Measurements from ENCODE around the gene STYXL1. TPM values are rescaled to one million over a fixed set of nuclear protein-coding genes. Genes with fewer than 3 reads are reported as not detected.

STYXL1 gene
- total RNA-seq, 1 donor from 2014 or later, result 34.1 TPM

DNA sequence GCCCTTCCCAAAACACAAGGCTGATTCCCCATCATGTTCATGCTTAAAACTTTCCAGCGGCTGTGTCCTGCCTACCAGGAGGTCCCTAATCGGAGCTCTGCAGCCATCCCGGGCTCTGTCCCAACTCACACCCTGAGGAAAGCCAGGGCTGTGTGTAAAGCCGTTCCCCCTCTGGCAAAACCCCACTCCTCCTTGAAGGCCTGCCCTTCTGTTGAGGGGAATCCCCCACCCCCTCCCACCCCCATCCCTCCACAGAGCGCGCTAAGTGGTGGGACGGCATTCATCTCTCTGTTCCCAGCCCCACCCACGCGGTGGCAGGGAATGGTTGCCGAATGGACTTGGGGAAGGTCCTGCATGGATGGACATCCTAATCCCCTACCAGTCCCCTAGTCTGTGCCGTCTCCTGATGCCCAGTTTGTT, 52.7 kb downstream of the STYXL1 start:
- intact Hi-C loops (cut with micrococcal nuclease), result loop anchor here (1.0 kb wide), 1 partner anchor 319 kb away; no protein-coding TSS in a partner anchor

DNA sequence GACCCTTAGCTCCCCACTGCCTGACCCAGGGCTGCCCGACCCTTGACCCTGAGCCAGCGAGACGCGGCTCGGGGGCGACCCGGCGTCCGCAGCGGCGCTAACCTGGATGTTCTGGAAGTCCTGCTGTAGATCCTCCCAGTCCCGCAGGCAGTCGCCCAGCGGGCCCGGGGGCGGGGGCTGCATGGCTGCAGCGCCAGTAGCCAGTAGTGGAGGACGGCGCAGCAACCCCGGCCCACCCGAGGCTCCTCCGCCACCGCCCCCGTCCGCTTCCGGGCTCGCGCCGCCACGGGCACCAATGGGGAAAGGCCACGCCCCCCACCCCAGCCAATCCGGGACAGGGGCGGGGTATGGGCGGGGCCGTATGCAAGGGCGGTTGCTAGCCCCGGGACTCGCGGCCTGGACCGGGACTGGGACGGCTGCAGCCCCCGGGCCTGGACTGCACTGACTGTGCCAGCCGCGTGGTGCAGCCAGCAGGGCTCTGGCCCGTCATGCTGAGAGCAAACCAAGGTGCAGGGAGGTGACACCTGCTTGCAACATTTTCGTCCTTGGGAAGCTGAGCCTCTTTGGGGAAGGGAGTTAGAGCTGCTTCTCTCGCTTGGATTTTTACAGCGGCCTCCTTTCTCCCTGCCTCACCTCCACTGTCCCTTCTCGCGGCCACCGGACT, 53.3 kb downstream of the STYXL1 start, which contains the start of gene TMEM120A:
Gene TMEM120A (minus strand): TSS at position 208 of the 664 bp plus-strand sequence. CDS start 25 bp downstream, at position 183.
- intact Hi-C loops (cut with micrococcal nuclease), result loop anchor here (1.0 to 5.0 kb wide), 9 partner anchors 15 to 324 kb away; partner anchors contain the start of genes HIP1, MDH2 and POR

DNA sequence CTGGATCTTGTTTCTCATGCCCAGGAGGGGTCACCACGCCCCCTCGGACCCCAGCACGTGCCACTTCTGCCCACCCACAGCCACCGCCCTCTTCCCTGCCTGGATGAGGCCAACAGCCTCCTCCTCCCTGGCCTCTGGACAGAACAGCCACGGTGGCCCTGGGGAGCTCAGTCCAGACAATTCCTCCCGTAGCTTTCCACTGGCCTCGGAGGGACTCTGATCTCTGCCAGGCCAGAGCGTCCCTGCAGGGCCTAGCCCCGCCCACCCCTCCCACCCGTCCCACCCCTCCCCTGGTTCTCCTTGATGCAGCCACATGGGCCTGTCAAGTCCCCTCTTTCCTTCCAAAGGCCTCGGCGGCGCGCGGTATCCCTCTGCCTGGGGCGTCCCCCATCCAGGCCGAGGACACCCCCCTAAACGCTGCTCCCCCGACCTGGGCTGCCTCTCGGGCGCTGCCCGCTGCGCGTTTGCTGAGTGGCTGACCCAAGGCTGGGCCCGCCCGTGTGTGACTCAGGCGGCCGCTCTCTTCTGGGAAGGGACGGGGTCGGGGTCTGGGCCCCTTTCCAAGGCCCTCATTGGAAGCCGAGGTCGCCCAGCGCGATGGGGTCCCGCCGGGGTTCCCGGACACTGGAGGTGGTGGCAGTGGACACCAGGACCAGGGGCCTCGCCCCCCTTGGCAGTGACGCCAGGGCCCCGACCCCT, 54.0 kb downstream of the STYXL1 start:
- intact Hi-C loops (cut with micrococcal nuclease), result loop anchor here (1.0 to 5.0 kb wide), 8 partner anchors 15 to 324 kb away; partner anchors contain the start of genes HIP1, MDH2 and POR

DNA sequence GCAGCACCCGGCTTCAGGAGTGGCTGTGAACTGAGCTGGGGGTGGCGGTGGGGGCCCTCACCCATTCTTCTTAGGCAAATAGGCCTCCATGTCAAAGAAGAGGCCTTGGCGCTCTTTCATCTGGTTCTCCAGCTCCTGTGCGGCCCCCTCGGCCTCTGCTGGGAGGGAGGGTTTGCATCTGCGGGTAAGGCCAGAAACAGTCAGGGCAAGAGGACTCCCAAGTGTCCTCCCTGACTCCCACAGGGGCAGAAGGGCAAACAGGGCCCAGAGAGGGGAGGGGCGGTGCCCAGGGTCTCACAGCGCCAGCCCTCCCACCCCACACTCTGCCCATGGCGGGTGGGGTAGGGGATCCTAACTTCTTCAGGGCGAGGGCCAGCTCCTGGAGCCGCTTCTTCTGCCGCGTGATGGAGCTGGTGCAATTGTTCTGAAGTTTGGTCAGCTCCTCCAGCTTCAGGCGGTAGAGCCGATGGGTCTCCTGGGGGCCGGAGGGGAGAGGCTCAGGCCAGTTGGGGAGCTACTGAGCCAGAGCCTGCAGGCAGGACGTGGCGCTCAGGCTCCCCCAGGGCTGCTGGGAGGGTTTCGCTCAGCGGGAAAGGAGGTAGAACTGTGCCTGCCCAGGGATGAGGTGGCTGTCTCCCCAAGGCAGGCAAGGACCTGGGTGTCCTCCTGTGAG, 55.6 kb downstream of the STYXL1 start:
- intact Hi-C loops (cut with micrococcal nuclease), result loop anchor here (5.0 kb wide), 1 partner anchor 255 kb away; the partner anchor contains the start of gene HIP1

DNA sequence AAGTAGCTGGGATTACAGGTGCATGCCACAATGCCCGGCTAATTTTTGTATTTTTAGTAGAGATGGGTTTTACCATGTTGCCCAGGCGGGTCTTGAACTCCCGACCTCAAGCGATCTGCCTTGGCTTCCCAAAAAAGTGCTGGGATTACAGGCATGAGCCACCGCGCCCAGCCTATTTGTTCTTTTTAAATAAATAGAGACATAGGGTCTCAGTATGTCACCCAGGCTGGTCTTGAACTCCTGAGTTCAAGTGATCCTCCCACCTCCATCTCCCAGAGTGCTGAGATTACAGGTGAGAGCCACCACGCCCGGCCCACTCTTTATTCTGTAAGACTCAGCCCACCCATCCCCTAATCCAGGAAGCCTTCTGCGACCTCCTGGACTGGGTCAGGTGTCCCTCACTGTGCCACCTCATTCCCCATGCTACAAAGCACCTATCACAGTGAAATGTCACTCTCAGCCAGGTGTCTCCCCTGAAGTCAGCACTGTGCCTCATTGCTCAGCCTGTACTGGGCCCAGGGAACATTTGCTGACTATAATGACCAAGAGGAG, 56.2 kb downstream of the STYXL1 start:
- intact Hi-C loops (cut with micrococcal nuclease), result loop anchor here (5.0 kb wide), 1 partner anchor 254 kb away; the partner anchor contains the start of gene HIP1

DNA sequence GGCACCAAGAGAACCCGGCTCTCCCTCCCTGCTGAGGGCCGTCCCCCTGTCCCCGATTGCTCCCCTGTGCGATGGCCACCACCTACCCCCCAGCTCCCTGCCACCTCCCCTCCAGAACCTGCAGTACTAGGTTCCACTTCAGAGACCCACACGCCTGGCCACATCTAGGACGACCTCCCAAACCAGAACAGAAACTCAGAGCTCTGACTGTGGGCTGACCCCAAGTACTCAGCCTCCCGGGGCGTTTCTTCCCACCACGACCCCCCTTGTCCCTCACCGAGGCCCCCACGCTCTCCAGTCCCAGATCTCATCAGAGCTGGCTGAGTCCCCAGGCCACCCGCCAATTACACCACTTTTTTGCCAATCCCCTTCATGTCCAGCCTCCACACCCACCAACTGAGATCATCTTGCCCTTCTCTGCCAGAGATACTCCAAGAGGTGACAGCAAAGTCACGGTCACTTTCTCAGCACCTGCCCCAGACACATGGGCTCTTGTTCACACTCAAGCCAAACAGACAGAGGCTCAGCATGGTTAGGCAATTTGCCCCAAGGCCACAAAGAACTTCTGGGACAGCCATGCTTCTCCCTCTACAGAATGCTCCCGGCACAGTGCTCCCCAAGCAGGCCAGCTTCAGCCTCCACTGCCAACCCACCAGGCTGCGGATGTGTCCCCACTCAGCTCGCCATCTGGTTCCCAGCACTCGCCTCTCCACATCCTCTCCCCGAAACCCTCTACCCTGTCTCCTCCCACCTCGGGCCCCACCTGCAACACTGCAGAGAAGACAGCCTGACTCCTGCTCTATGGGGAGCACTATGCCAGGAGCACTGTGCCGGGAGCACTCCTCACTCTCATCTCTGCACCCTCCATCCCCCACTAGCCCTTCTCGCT, 58.1 kb downstream of the STYXL1 start:
- intact Hi-C loops (cut with micrococcal nuclease), result loop anchor here (5.0 kb wide), 1 partner anchor 252 kb away; the partner anchor contains the start of gene HIP1

DNA sequence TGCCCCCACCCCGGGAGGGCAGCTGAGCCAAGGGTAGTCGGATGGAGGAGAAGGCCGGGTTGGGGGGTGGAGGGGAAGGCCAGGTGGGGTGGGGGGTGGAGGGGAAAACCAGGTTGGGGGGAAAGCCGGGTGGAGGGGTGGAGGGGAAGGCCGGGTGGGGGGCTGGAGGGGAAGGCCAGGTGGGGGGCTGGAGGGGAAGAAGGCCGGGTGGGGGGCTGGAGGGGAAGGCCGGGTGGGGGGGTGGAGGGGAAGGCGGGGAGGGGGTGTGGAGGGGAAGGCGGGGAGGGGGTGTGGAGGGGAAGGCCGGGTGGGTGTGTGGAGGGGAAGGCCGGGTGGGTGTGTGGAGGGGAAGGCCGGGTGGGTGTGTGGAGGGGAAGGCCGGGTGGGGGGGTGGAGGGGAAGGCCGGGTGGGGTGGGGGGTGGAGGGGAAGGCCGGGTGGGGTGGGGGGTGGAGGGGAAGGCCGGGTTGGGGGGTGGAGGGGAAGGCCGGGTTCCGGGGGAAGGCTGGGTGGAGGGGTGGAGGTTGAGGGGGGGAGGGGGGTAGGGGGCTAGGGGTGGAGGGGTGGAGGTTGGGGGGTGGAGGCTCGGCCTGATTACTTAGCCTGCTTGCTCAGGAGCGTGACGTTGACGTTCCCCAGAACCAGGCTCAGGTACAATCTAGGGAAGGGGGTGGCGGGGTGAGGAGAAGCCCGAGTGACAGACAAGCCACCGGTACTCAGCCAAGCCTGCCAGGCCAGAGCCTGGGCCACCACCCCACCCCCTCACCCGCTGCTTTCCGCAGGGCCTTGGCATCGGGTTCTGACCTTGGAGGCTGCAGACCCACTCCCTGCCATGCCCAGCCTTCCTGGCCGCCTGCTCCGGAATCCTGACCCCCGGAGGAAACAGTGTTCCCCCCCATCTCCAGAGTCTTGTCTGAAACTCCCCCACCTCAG, 59.0 kb downstream of the STYXL1 start:
- intact Hi-C loops (cut with micrococcal nuclease), result no loop called here

DNA sequence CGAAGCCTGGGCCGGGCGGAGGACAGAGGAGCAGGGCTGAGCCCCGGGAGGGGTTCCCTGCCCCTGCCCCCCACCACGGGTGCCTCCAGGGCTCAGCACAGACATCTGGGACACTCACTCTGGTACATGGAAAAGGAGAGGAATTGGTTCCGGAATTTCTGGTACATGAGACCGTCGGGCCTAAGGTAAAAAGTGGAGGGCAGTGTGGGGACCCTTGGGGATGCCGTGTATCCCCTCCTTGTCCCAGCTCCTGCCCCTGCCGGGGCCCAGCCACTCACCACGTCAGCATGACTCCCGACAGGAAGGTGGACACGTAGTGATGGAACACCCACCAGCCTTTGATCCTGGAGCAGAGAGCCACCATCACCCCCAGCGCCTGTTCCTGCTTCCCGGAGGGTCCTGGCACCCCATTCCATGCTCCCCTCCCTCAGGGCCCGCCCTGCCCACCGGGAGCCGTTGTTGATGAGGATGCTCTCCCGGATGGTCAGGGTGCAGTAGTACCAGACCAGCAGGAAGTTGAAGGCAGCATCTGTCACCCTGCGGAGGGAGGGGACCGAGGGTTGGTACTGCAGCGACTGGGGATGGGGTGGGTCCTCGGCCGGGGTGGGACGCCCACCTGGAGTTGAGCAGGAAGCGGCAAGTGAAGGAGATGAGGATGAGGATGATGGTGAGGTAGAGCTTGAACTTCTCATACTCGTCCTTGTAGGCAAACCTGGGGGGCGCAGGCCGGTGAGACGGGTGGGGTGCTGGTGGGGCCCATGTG, 59.8 kb downstream of the STYXL1 start:
- intact Hi-C loops (cut with micrococcal nuclease), result no loop called here

DNA sequence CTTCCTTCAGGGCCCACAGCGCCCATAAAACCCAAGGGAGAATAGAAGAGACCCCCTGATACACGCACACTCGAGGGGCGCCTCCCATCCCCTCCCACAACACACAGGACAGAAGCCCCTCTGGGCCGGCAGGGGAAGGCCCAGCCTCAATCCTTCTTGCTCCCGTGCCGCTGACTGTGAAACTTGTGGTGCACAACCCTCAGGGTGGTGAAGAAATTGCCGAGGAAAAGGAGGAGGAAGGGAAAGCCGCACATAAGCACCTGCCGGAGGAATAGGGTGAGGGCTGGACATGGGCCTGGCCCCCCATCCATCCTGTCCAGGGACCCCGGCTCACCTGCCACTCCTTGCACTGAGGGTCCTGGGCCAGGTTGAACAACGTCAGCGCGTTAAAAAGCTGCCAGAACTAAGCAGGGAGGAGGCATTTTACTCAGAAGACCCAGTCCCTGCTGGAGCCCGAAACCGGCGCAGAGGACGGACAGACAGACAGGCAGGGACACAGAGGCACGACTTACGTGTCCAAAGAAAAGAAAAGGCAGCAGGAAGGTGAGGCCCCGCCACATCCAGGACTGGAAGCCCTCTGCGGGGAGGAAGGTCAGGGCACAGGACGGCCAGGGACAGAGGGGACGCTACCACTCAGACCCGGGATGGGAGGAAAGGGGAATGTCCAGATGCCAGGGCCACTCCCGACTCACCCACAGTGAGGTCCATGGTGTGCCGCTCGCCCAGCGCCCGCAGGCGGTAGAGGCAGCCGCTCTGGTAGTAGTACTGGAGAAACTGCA, 60.6 kb downstream of the STYXL1 start:
- intact Hi-C loops (cut with micrococcal nuclease), result no loop called here

DNA sequence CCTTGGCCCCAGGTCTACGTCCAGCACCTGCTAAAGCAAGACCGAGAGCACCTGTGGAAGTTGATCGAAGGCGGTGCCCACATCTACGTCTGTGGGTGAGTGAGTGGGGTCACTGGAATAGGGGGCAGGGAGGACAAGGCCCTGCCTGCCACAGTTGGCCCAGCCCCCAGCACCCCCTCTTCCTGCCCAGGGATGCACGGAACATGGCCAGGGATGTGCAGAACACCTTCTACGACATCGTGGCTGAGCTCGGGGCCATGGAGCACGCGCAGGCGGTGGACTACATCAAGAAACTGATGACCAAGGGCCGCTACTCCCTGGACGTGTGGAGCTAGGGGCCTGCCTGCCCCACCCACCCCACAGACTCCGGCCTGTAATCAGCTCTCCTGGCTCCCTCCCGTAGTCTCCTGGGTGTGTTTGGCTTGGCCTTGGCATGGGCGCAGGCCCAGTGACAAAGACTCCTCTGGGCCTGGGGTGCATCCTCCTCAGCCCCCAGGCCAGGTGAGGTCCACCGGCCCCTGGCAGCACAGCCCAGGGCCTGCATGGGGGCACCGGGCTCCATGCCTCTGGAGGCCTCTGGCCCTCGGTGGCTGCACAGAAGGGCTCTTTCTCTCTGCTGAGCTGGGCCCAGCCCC, 61.5 kb downstream of the STYXL1 start:
- intact Hi-C loops (cut with micrococcal nuclease), result no loop called here

DNA sequence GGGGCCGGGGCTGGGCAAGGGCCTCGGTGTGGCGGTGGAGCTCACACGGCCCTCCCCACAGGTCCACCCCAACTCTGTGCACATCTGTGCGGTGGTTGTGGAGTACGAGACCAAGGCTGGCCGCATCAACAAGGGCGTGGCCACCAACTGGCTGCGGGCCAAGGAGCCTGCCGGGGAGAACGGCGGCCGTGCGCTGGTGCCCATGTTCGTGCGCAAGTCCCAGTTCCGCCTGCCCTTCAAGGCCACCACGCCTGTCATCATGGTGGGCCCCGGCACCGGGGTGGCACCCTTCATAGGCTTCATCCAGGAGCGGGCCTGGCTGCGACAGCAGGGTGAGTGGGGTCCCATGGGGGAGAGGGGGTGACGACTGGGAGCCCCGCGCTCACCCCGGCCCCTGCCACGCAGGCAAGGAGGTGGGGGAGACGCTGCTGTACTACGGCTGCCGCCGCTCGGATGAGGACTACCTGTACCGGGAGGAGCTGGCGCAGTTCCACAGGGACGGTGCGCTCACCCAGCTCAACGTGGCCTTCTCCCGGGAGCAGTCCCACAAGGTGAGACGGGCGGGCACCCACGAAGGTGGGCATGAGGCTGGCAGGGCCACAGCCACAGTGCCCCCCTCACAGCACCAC, 62.2 kb downstream of the STYXL1 start:
- intact Hi-C loops (cut with micrococcal nuclease), result no loop called here

DNA sequence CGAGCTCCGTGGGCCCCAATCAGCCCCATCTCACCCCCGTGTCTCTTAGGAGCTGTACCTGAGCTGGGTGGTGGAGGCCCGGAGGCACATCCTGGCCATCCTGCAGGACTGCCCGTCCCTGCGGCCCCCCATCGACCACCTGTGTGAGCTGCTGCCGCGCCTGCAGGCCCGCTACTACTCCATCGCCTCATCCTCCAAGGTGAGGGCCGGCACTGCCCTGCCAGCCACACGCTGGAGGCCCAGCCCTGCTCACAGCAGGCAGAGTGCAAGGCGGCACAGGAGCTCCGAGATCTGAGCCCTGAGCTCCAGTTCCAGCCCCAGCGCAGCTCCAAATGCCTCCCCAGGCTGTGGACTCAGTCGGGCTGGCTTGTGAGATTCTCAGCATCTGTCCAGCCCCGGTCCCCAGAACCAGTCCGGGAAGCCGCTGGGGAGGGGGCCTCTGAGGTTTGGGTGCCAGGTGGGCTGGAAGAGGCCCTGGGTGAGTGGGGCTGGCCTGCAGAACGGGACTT, 62.7 kb downstream of the STYXL1 start:
- intact Hi-C loops (cut with micrococcal nuclease), result no loop called here

DNA sequence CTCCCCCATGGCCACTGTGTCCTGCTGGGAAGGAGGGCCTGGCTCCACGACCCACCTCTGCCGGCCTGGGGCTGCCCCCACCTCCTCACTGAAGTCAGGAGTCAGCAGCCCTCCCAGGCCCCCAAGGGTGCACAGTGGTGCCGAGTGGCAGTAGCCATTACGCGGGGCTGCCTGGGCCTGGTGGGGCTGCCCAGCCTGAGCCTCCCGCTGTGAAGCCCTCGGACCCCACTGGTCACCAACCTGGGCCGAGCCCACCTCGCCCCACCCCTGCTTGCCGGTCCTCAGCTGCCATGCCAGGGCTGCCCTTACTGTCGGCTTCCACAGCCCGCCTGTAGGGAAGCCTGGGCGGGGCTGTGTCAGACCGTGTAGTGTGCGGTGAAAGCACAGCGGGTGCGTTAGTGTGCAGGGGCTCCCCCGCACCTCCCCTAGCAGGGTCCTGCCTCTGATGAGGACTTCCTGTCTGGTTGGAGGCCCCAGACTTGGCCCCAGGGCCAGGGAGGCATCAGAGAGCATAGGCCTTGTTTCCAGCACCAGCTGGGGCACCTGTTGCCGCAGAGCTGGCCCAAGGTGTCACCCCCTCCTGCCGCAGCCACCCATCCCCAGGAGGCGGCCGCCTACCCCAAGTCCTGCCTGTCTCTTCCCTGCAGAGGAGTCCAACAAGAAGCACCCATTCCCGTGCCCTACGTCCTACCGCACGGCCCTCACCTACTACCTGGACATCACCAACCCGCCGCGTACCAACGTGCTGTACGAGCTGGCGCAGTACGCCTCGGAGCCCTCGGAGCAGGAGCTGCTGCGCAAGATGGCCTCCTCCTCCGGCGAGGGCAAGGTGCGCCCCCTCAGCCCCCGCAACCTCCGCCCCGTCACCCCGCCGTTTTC, 63.4 kb downstream of the STYXL1 start:
- intact Hi-C loops (cut with micrococcal nuclease), result no loop called here

DNA sequence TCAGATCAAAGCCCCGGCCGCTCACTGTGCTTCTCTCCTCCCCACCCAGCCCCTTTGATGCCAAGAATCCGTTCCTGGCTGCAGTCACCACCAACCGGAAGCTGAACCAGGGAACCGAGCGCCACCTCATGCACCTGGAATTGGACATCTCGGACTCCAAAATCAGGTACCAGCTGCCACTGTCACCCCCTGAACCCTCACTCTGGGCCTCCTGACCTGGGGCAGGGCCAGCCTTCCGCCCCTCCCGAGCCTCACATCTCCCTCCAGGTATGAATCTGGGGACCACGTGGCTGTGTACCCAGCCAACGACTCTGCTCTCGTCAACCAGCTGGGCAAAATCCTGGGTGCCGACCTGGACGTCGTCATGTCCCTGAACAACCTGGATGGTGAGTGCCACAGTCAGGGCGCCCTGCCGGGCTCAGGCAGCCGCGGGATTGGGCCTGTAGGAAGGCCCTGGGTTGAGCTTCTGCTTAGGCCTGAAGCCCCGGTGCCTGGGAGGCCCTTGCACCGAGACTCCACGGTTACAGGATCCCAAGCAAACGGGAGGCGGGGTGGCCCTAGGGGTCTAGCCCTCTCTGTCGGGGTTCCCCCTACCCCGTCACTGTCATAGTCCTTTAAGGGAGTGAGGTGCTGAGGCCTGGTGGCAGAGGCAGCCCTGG, 64.2 kb downstream of the STYXL1 start:
- intact Hi-C loops (cut with micrococcal nuclease), result no loop called here
